Activated naive CD8-positive, alpha-beta T cell treated with anti-CD3 and anti-CD28 coated beads, Interleukin-2, amount 50 U/mL, for 16 hours (primary cell): ENCODE data around the gene AOC3.
"Not testable (repeated sequence)": the region's sequence is repeated elsewhere in the genome, so short reads cannot be mapped to it uniquely, and the experiment has no call there.

ENCODE experiments used
- DNase-seq: peaks from one replicate; pipeline ENCODE4 v3.0.0-alpha.2; 2020; ENCODE audit warnings: low read depth, low spot score

The AOC3 gene

DNA sequence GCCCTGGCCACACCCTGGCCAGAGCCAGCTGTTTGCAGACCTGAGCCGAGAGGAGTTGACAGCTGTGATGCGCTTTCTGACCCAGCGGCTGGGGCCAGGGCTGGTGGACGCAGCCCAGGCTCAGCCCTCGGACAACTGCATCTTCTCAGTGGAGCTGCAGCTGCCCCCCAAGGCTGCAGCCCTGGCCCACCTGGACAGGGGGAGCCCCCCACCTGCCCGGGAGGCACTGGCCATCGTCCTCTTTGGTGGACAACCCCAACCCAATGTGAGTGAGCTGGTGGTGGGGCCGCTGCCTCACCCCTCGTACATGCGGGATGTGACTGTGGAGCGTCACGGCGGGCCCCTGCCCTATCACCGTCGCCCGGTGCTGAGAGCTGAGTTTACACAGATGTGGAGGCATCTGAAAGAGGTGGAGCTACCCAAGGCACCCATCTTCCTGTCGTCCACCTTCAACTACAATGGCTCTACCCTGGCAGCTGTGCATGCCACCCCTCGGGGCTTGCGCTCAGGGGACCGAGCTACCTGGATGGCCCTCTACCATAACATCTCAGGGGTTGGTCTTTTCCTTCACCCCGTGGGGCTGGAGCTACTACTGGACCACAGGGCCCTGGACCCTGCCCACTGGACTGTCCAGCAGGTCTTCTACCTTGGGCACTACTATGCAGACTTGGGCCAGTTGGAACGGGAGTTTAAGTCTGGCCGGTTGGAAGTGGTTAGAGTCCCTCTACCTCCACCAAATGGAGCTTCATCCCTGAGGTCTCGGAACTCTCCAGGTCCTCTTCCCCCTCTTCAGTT, 6.0 kb upstream of the AOC3 start:
- DNase-seq = no peak

DNA sequence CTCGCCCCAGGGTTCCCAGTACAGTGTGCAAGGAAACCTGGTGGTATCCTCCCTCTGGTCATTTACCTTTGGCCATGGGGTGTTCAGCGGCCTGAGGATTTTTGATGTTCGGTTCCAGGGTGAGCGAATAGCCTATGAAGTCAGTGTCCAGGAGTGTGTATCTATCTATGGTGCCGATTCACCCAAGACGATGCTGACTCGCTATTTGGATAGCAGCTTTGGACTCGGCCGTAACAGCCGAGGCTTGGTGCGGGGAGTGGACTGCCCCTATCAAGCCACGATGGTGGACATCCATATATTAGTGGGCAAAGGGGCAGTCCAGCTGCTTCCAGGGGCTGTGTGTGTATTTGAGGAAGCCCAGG, 5.5 kb upstream of the AOC3 start:
- DNase-seq = no peak

DNA sequence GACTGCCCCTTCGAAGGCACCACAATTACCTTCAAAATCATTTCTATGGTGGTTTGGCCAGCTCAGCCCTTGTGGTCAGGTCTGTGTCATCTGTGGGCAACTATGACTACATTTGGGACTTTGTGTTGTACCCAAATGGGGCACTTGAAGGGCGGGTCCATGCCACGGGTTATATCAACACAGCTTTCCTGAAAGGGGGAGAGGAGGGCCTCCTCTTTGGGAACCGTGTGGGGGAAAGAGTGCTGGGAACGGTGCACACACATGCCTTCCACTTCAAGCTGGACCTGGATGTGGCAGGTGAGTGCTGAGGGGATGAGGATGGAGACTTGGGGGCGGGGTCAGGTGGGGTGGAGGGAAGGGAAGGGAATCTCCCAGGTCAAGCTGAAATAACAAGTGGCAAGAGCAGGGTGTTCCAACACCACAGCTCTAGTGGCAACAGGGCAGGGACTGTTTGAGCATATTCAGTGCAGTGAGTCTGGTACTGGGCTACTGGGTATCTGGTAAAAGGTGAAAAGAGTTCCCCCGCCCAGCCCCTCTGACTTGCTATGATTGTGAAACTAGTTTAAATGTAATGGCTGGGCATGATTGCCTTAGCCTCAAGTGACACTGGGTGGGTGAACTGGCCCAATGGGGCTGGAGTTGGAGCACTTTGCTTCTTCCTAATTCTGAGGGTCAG, 4.9 kb upstream of the AOC3 start:
- no peak for DNase-seq

DNA sequence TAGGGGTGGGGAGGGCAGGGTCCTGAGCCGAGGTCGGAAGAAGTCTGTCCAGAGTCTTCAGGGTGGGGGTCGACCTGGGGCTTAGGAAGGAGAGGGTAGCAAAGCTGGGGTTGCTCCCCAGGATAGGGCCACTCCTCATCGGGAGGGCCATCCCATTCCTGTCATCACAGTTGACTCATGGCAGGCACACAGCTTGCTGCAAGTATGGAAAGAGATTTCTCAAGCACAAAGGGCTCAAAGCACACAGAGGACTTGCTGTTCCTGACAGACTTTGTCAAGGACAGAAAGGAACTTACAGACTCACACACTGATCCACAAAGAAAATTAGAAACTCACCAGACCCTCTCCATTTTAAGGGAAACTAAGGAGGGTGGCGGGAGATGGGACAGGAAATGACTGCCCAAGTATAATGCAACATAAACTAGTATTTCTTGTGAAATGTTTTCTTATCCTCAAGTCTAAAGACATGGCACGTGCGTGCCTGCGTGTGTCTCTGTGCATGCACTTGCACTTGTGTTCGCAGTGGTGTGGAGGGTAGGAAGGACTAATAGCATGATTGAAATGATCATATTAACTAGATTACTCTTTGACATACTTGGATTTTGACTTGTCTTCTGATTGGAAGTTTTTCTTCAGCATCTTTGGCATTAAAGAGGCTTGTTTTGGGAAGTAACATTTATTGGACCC, 4.3 kb upstream of the AOC3 start:
- no peak for DNase-seq

DNA sequence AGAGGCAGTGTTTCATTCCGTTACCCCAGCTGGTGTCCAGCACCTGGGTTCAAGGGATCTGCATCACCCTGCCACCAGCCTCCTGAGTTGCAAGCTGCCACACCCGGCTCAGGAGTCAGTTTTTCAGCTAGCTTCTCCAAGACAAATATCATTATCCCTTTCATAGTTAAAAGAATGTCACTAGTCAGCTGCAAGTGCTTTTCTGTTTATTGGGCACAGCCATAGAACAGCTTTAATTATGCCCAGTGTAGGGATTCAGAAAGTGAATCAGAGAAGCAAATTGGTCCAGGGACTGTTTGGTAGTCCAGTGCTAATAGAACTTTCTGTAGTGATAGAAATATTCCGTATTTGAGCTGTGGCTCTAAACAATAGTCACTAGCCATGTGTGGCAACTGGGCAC, 2.9 kb upstream of the AOC3 start:
- no peak for DNase-seq

DNA sequence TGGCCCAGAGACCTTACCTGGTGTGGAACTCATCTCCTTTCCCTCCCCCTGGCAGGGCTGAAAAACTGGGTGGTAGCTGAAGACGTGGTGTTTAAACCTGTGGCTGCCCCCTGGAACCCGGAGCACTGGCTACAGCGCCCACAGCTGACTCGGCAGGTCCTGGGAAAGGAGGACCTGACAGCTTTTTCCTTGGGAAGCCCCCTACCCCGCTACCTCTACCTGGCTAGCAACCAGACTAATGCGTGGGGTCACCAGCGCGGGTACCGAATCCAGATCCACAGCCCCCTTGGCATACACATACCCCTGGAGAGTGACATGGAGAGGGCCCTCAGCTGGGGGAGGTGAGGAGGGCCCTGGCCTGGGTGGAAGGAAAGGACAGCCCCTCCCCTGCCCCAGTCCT, 2.0 kb upstream of the AOC3 start:
- no peak for DNase-seq

DNA sequence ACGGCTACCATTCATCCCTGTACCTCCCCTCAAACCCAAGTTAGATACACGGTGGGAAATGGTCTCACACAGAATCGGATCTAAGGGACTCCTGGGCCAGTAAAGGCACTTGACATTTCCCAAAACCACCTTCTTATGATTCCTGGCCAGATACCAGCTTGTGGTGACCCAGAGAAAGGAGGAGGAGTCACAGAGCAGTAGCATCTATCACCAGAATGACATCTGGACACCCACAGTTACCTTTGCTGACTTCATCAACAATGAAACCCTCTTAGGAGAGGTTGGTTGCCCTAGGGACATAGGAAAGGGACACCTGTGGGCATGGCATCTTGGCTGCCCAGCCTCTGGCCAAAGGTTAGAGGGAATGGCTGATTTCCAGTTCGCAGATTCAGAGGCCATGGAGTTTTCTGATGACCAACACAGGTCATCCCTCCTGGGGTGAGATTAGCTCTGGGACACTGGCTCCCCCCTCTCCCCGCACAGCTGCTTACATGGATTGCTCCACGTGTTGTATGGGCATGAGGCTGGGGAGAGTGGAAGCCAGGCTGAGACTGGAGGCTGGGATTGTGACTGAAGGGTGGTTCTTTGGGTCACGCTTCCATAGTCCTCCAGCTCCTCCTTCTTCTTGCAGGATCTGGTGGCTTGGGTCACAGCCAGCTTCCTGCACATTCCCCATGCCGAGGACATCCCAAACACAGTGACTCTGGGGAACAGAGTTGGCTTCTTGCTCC, 1.4 kb upstream of the AOC3 start:
- DNase-seq = no peak

DNA sequence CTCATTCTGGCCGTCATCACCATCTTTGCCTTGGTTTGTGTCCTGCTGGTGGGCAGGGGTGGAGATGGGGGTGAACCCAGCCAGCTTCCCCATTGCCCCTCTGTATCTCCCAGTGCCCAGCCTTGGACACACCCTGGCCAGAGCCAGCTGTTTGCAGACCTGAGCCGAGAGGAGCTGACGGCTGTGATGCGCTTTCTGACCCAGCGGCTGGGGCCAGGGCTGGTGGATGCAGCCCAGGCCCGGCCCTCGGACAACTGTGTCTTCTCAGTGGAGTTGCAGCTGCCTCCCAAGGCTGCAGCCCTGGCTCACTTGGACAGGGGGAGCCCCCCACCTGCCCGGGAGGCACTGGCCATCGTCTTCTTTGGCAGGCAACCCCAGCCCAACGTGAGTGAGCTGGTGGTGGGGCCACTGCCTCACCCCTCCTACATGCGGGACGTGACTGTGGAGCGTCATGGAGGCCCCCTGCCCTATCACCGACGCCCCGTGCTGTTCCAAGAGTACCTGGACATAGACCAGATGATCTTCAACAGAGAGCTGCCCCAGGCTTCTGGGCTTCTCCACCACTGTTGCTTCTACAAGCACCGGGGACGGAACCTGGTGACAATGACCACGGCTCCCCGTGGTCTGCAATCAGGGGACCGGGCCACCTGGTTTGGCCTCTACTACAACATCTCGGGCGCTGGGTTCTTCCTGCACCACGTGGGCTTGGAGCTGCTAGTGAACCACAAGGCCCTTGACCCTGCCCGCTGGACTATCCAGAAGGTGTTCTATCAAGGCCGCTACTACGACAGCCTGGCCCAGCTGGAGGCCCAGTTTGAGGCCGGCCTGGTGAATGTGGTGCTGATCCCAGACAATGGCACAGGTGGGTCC, 607 bp downstream of the AOC3 start:
- not testable (repeated sequence) for DNase-seq

DNA sequence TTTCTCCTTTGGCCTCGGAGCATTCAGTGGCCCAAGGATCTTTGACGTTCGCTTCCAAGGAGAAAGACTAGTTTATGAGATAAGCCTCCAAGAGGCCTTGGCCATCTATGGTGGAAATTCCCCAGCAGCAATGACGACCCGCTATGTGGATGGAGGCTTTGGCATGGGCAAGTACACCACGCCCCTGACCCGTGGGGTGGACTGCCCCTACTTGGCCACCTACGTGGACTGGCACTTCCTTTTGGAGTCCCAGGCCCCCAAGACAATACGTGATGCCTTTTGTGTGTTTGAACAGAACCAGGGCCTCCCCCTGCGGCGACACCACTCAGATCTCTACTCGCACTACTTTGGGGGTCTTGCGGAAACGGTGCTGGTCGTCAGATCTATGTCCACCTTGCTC, 1.4 kb downstream of the AOC3 start:
- DNase-seq = no peak

DNA sequence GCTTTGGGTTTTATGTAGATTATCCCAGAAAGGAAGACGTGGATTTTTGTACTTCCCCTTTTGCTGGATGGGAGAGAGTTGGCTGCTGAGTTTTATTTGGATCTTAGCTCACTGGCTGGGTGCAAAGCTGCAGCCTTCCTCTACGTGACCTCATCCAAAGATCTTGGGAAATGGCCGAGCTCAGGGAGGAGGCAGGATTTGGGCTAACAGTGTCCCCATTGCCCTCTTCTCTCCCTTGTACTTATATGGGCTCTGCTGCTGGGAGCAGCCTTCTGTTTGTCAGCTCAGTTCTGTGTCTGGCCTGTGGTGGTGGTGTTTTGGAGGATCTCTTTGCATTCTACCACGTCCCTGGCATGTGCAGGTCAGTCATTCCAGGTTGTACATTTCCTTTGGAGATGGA, 2.0 kb downstream of the AOC3 start:
- DNase-seq = no peak

DNA sequence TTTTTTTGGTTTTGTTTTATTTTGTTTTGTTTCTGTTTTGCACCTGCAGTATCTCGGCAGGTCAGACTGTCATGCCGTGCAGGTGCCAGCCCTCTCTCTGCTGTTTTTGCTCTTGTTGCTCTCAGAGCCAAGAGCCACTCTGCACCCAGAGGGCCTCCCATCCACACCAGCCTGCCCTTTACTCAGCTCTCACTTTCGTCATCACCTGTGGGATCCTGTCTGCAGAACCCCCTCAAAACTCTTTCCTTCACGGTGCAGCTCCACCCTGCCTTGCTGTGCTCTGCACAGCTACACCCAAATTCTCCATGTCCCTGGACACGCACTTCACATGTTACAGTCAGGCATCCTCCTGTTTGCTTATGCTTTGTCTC, 2.6 kb downstream of the AOC3 start:
- DNase-seq = no peak

DNA sequence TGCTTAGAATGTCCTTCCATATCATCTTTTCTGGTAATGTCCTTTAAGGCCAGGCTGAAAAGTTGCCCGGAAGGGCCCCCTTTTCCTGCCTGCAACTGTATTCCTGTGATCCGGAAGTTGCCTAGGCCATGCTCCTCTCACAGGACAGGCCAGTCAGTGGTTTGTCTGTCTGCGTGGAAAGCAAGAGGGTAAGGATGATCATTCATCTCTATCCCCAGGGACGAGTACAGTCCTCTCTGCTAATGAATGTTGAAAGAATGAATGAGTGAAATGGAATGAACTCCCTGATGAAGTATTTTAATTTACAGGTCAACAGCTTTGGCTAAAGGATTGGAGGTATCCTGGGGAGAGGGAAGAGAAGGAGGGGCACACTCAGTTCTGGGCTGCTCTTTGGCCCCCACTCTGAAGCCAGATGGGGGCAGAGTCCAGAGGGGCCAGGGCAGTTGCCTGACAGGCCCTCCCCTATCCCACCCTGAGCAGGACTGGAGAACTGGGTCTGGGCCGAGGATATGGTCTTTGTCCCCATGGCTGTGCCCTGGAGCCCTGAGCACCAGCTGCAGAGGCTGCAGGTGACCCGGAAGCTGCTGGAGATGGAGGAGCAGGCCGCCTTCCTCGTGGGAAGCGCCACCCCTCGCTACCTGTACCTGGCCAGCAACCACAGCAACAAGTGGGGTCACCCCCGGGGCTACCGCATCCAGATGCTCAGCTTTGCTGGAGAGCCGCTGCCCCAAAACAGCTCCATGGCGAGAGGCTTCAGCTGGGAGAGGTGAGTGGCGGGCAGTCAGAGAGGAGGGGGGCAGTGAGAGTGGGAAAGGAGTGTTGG, 3.2 kb downstream of the AOC3 start:
- no peak for DNase-seq

DNA sequence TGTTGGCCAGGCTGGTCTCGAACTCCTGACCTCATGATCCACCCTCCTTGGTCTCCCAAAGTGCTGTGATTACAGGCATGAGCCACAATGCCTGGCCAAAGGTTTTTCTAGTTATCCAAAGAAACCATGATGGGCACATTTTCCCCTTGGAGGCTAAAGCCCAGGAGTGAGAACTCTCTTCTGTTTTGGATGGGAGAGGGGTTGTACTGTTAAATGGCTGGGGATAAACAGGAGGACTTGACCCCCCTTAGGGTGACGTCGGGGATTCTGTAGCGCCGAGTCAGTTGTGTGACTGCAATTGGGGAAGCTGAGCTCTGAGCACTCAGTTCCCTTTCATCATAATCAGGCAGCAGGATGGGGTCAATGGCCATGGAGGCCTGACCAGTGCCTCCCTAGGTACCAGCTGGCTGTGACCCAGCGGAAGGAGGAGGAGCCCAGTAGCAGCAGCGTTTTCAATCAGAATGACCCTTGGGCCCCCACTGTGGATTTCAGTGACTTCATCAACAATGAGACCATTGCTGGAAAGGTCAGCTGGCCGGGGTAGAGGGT, 4.1 kb downstream of the AOC3 start:
- DNase-seq = no peak

DNA sequence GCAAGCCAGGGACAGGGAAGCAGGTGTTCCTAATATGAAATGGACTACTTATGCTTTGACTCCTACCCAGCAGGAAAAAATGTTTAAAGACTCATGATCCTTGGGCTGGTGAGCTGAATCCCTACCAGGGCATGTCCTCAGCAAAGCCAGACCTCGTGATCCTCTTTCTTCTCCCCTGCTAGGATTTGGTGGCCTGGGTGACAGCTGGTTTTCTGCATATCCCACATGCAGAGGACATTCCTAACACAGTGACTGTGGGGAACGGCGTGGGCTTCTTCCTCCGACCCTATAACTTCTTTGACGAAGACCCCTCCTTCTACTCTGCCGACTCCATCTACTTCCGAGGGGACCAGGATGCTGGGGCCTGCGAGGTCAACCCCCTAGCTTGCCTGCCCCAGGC, 5.1 kb downstream of the AOC3 start:
- not testable (repeated sequence) for DNase-seq

DNA sequence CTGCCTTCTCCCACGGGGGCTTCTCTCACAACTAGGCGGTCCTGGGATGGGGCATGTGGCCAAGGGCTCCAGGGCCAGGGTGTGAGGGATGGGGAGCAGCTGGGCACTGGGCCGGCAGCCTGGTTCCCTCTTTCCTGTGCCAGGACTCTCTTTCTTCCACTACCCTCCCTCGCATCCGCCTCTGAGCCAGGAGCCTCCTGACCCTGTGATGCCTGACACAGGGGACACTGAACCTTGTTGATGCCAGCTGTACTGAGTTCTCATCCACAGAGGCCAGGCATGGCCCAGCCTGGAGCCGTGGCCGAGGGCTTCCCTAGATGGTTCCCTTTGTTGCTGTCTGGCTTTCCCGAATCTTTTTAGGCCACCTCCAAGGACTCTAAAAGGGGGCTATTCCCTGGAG, 5.5 kb downstream of the AOC3 start:
- not testable (repeated sequence) for DNase-seq

DNA sequence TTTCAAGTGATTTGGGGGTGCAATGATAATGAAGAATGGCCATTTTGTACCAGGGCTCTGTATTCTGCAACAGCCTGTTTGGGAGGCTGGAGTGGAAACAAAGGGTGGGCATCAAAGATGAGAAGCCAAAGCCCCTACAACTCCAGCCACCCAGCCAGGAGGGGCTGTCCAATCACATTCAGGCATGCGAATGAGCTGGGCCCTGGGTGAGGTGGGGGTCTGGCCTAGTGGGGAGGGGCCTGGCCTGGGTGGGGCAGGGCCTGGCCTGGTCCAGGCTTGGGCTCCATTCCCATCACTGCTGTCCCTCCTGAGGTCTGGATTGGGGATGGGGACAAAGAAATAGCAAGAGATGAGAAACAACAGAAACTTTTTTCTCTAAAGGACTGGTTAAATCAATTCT, 6.4 kb downstream of the AOC3 start:
- DNase-seq = no peak

DNA sequence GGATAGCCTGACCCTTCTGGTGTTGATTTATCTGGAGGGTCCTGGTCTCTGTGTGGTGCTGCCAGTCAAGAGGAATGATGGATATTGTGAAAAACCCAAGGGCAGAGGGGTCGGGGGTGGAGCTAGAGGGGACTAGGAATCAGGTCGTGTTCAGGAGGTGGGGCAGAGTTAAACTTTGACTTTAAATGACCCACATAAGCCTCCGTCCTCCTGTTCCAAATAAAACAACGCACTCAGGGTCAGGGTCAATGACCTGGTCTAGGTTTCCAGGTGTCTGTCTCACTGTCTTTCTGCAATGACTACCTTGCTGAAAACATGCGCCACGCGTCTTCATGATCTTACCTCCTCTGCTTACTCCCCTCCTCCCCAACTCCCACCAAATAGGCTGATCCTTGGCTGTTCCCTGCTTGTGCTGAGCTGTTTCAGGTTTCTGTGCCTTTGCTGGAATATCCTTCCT, 14.7 kb downstream of the AOC3 start:
- no peak for DNase-seq

DNA sequence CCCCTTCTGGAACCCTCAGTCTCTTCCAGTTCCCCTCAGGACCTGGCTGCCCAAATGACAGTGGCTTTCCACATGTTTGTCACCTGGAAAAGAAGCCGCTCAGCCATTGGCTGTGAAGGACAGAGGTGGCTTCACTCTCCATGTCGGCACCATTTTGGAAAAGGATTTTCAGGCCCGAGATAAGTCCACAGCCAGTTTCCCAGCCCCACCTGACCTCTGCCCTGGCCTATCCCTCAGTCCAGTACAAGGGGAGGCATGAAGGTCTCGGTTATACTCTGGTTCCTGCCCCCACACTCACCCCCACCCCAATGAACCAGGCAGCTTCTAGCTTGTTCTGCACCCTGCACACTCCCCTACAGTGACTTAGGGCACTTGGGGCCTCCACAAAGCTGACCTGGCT, 15.2 kb downstream of the AOC3 start:
- DNase-seq = no peak

DNA sequence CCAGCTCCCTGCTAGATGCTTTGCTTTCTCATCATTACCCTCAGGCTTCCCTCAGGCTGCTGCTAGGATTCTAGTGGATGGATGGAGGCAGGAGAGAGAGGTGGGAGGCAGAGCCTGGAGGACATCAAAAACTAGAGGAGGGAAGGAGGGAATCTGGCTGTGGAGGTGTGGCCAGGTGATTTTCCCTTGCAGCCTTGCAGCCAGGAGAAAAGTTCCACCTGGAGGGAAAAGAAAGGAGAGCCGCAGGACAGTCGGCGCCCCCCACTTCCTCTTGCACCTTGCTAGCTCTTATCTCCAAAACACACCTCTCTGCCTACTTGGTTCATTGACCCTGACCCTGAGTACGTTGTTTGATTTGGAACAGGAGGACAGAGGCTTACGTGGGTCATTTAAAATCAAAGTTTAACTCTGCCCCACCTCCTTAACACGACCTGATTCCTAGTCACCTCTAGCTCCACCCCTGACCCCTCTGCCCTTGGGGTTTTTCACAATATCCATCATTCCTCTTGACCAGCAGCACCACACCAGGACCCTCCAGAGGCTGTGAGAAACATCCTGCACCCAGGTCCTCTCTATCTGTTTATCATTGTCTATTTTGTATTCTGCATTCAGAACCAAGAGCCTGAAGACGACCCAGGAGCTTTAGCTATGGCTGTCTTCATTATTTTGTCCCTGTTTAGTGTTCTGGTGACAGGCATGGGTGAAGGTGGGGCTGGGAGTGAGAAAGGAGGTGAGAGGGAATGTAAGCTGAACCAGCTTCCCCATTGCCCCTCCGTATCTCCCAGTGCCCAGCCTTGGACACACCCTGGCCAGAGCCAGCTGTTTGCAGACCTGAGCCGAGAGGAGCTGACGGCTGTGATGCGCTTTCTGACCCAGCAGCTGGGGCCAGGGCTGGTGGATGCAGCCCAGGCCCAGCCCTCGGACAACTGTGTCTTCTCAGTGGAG, 15.9 kb downstream of the AOC3 start:
- DNase-seq = no peak
